Keratinocyte (primary cell): ENCODE data around the gene TIGD7. TPM values are rescaled to one million over a fixed set of nuclear protein-coding genes. Genes with fewer than 3 reads are reported as not detected.

Source experiments
- DNase-seq: peaks from one replicate; pipeline ENCODE4 v3.0.0-alpha.2; 2011; ENCODE audit warnings: low read depth, missing footprints, low spot score
- FAIRE-seq: peaks from 2 replicates; lab custom pipeline; 2011; peaks lifted over from hg19 to GRCh38; lab: Jason Lieb, UNC
- H2AFZ ChIP-seq: 2 replicates; pipeline ENCODE4 v1.6.0; 2012; ENCODE audit warnings: low read length, control low read depth, inconsistent platforms; ENCODE audit not compliant: control insufficient read depth
- H3K27ac ChIP-seq: 2 replicates; pipeline ENCODE4 v1.5.1; 2011; ENCODE audit warnings: low read length; ENCODE audit not compliant: control insufficient read depth, insufficient read depth
- H3K27me3 ChIP-seq: 3 replicates; pipeline ENCODE4 v1.6.0; 2011; ENCODE audit warnings: low read length; ENCODE audit not compliant: control insufficient read depth, insufficient read depth; ENCODE audit errors: extremely low read depth
- H3K36me3 ChIP-seq, 2 experiments: 2 replicates in 1 of 2; 3 replicates in 1 of 2; pipeline ENCODE4 v1.5.1; 2011; ENCODE audit warnings: low read length in 2 of 2, mild to moderate bottlenecking in 1 of 2; ENCODE audit not compliant: control insufficient read depth in 2 of 2, insufficient read depth in 2 of 2; ENCODE audit errors: extremely low read depth in 1 of 2
- H3K4me1 ChIP-seq: 3 replicates; pipeline ENCODE4 v1.5.1; 2011; ENCODE audit warnings: low read length; ENCODE audit not compliant: control insufficient read depth, insufficient read depth; ENCODE audit errors: extremely low read depth
- H3K4me2 ChIP-seq: 3 replicates; pipeline ENCODE4 v1.6.0; 2011; ENCODE audit warnings: low read depth, low read length; ENCODE audit not compliant: control insufficient read depth, insufficient read depth; ENCODE audit errors: extremely low read depth
- H3K4me3 ChIP-seq, 3 experiments: fragments of 200-600 bp in 1 of 3; sonication (generic) in 1 of 3; 2 replicates in 2 of 3; 3 replicates in 1 of 3; pipeline ENCODE4 v1.5.1; 2011 to 2016; ENCODE audit warnings: low read length in 3 of 3, mild to moderate bottlenecking in 3 of 3, control low read depth in 2 of 3, inconsistent platforms in 1 of 3, low read depth in 1 of 3, mixed read lengths in 1 of 3, mixed run types in 1 of 3, moderate library complexity in 1 of 3; ENCODE audit not compliant: control insufficient read depth in 2 of 3, insufficient read depth in 2 of 3; ENCODE audit errors: extremely low read depth in 1 of 3
- H3K79me2 ChIP-seq: 2 replicates; pipeline ENCODE4 v1.6.0; 2012; ENCODE audit warnings: low read length; ENCODE audit not compliant: control insufficient read depth, insufficient read depth
- H3K9ac ChIP-seq: 3 replicates; pipeline ENCODE4 v1.6.0; 2011; ENCODE audit warnings: low read length; ENCODE audit not compliant: control insufficient read depth, insufficient read depth; ENCODE audit errors: extremely low read depth
- H3K9me1 ChIP-seq: 3 replicates; pipeline ENCODE4 v1.6.0; 2011; ENCODE audit warnings: low read length; ENCODE audit not compliant: control insufficient read depth, insufficient read depth; ENCODE audit errors: extremely low read depth
- H3K9me3 ChIP-seq: 2 replicates; pipeline ENCODE4 v1.5.1; 2012; ENCODE audit warnings: low read depth, low read length; ENCODE audit not compliant: control insufficient read depth
- H4K20me1 ChIP-seq: 3 replicates; pipeline ENCODE4 v1.6.0; 2011; ENCODE audit warnings: low read length; ENCODE audit not compliant: control insufficient read depth, insufficient read depth; ENCODE audit errors: extremely low read depth
- CTCF ChIP-seq, 3 experiments: IDR thresholded peaks in 1 of 3; conservative IDR thresholded peaks in 1 of 3; optimal IDR thresholded peaks in 1 of 3; 2 replicates in 2 of 3; 3 replicates in 1 of 3; pipeline versions ENCODE3 to v1.5.1; 2011; ENCODE audit warnings: low read length in 3 of 3, mild to moderate bottlenecking in 3 of 3, moderate library complexity in 2 of 3, control low read depth in 1 of 3, inconsistent platforms in 1 of 3; ENCODE audit not compliant: insufficient read depth in 2 of 3; ENCODE audit errors: extremely low read depth in 1 of 3
- EZH2 ChIP-seq: IDR thresholded peaks from one replicate; pipeline ENCODE4 v1.6.1; 2012; ENCODE audit warnings: inconsistent platforms, mild to moderate bottlenecking, low read length, moderate library complexity
- dilution Hi-C: fragments of 300-500 bp; cut with MboI; formaldehyde crosslinking; loops from one replicate; pipeline ENCODE4 v1.7.0; 2020; ENCODE audit warnings: low sequenced_read_pairs; ENCODE audit not compliant: extremely low pct_ligation_motif_present
- polyA plus RNA-seq, 5 experiments: library from polyadenylated mRNA; depleted of rRNA in 3 of 5; stranded (reverse) in 3 of 5; stranded (forward) in 1 of 5; unstranded in 1 of 5; fragments of >200 nt; gene quantifications; 1 replicate in 1 of 5; 2 replicates in 3 of 5; 3 replicates in 1 of 5; pipeline versions ENCODE4 v1.2.1 to v1.2.3, GENCODE V29; 2011 to 2012; ENCODE audit warnings: missing spikeins in 2 of 5, low read depth in 1 of 5, low replicate concordance in 1 of 5

The TIGD7 gene
- polyA plus RNA-seq, 1 donor (not counting 4 experiments of a cell fraction or from before 2014, with no cell fraction given), result 1.6 TPM

- dilution Hi-C loops, result no loop called here
- Histone ChIP-seq H3K27me3 (no peaks in the 10 kb centered on the region), H2AFZ (no peak overlapping the region), H3K79me2 (no peaks in the 10 kb centered on the region), H3K9me3 (no peaks in the 10 kb centered on the region), H3K27ac (no peak overlapping the region), H3K4me3 (no peak overlapping the region), H4K20me1 (no peaks in the 10 kb centered on the region), H3K9ac (no peak overlapping the region), H3K4me1 (peaks cover 4% of the 10 kb centered on the region), H3K36me3 (no peaks in the 10 kb centered on the region), H3K4me2 (no peak overlapping the region), H3K9me1 (no peaks in the 10 kb centered on the region)
- no peak for FAIRE-seq
- no peak for DNase-seq
- TF ChIP-seq EZH2 (no peak), CTCF (optimal IDR thresholded peaks at IDR 0.05 in 1 of 3, IDR thresholded peaks at IDR 0.05 in 1 of 3, conservative IDR thresholded peaks at IDR 0.05 in 1 of 3; ENCODE audit: extremely low read depth in 1 of 3, insufficient read depth in 2 of 3, low read length in 3 of 3) (no peak)
These were observed 36.9 kb downstream of the TIGD7 start for GRCh38 chr16:3268294-3268693.

GRCh38 chr16:3266873-3267537, 38.2 kb downstream of the TIGD7 start:
- Histone ChIP-seq H3K4me2 (no peak overlapping the region), H3K9ac (no peak overlapping the region), H3K4me1 (peaks cover 6% of the 10 kb centered on the region), H4K20me1 (no peaks in the 10 kb centered on the region), H3K4me3 (no peak overlapping the region), H3K27ac (no peak overlapping the region), H2AFZ (no peak overlapping the region), H3K9me3 (no peaks in the 10 kb centered on the region), H3K9me1 (no peaks in the 10 kb centered on the region), H3K27me3 (no peaks in the 10 kb centered on the region), H3K36me3 (no peaks in the 10 kb centered on the region), H3K79me2 (no peaks in the 10 kb centered on the region)
- FAIRE-seq (no peak), DNase-seq (no peak)
- dilution Hi-C loops, result no loop called here
- TF ChIP-seq EZH2 (no peak), CTCF (optimal IDR thresholded peaks at IDR 0.05 in 1 of 3, IDR thresholded peaks at IDR 0.05 in 1 of 3, conservative IDR thresholded peaks at IDR 0.05 in 1 of 3; ENCODE audit: extremely low read depth in 1 of 3, insufficient read depth in 2 of 3, low read length in 3 of 3) (peak; percentile 50 to 60 (median 51))
